HEK293 (cell line): ENCODE results near the gene TANC1.

ENCODE experiments used
- CTCF ChIP-seq: fragments of 450-650 bp; formaldehyde crosslinking; IDR thresholded peaks from 2 replicates; pipeline ENCODE4 v1.5.1; 2016; ENCODE audit warnings: missing biosample characterization, missing genetic modification characterization
- YY1 ChIP-seq: fragments of 450-650 bp; formaldehyde crosslinking; IDR thresholded peaks from 2 replicates; pipeline ENCODE4 v1.5.1; 2018; ENCODE audit warnings: missing biosample characterization, missing genetic modification characterization
- ZNF426 ChIP-seq: fragments of 450-650 bp; formaldehyde crosslinking; IDR thresholded peaks from 2 replicates; pipeline ENCODE4 v1.5.1; 2017; ENCODE audit warnings: missing biosample characterization, missing genetic modification characterization, mild to moderate bottlenecking, inconsistent platforms, moderate library complexity
- ZNF580 ChIP-seq: fragments of 450-650 bp; formaldehyde crosslinking; IDR thresholded peaks from 2 replicates; pipeline ENCODE4 v1.5.1; 2016; ENCODE audit warnings: missing biosample characterization, missing genetic modification characterization

- TF ChIP-seq ZNF426 (tag by site-specific recombination) (no peak), ZNF580 (tag by site-specific recombination) (no peak), YY1 (tag by site-specific recombination) (no peak), CTCF (tag by site-specific recombination) (no peak)
Measured at GRCh38 chr2:159227467-159227866, 259.0 kb downstream of the TANC1 start.
